GM19328 (cell line): ENCODE data around the gene TLNRD1.

Experiments
- ATAC-seq: cut with Tn5 transposase; IDR thresholded peaks from one replicate; pipeline ENCODE4 v1.9.1; 2021; ENCODE audit warnings: mild to moderate bottlenecking, moderate library complexity; ENCODE audit not compliant: unreplicated experiment

Gene TLNRD1

GRCh38 chr15:80976851-80977250 is 23.9 kb upstream of the TLNRD1 start:
- no peak for ATAC-seq

- no peak for ATAC-seq
These were observed 23.1 kb upstream of the TLNRD1 start for GRCh38 chr15:80977627-80978036.

DNA sequence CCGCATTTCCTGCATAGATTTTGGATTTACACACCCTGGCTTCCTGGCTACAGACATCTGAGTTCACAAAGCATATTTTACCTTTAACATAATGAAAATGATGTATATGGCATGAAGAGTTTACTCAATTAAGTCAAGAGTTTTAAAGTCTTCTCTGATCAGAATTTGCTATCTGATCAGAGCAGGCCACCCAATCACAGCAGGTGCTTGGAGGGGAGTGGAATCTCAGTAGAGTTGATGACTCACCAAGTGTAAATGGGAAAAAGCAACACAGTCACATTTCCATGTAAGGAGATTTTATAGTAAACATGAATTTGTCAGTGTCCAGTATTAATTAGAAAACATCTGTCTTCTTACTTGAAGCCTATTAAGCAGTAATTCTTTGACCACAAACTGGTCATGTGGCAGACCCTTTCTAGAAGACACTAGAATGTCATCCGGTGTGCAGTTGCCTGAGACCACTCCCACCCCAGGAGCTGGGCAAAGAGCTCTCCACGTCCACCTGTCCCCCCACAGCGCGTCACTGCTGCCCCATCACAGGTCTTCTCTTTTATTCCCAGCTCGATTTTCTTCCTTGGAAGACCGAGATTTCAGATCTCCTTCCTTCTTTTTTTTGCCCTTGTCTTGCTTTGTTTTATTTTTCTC is 21.9 kb upstream of the TLNRD1 start:
- ATAC-seq: no peak

DNA sequence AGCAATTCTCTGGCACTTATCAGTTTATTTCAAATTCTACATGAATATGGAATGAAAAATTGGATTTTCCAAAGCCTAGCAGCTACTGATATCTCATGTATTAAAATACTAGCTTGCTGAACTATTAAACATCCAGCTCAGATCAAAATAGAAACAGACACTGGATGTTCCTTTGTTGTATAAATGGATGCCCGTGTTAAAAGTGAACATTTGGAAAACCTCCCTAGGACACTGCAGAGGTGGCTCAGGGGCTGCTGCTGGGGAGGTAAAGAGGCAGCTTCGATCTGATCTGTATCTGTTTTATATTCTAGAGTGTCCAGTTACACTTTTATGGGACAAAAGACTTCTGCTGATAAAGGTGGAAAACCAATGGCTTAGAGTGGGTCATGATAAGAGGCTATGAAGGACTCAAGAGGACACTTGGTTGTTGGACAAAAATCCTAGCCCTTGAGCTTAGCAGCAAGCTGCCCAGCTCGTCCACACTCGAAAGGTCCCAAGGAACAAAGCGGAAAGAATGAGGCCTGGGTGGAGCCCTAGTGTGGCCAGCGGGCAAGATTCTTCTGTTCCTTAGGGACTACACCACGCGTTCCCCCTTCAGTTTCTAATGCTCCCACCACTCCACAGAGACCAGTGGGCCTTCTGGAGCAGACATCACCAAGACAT is 21.1 kb upstream of the TLNRD1 start:
- no peak for ATAC-seq

GRCh38 chr15:80982205-80982604 is 18.5 kb upstream of the TLNRD1 start:
- ATAC-seq: no peak

DNA sequence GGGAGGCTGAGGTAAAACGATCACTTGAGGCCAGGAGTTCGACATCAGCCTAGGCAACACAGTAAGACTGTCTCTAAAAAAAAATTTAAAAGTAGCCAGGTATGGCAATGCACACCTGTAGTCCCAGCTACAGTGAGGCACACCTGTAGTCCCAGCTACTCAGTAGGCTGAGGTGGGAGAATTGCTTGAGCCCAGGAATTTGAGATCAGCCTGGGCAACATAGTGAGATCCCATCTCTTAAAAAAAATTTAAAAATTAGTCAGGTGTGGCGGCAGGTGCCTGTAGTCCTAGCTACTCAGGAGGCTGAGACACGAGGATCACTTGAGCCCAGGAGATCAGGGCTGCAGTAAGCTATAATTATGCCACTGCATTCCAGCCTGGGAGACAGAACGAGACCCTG is 17.9 kb upstream of the TLNRD1 start:
- no peak for ATAC-seq

DNA sequence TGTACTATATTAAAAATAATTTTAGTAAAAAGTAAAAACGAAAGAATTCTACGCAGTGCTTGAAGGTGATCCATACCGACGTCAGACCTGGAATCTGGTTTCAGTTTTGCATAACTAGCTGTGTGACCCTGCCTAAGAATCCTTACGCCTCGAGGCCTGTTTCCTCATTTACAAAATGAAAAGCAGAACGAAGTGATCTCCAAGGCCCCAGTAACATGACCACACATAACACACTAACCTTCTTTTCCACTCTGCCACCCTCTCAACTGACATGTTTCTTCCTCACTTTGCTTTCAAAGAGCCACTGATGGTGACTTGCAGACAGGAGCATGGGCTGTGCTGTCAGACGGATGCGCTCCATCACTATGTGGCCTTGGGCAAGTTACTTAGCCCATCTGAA is 15.9 kb upstream of the TLNRD1 start:
- no peak for ATAC-seq

DNA sequence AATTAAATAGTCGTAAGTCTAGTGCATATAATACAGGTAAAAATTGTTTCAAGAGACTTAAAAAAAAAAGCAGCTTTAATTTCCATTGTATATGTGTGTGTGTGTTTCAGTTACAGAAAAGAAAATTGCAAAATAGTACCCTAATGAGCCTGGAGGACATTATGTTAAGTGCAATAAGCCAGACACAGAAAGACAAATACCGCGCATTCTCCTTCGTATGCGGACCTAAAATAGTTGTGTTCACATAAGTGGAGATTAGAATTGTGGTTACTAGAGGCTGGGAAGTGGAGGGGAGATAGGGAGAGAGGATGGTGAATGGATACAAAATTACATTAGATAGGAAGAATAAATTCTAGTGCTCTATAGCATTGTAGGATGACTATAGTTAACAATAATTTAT is 14.7 kb upstream of the TLNRD1 start:
- no peak for ATAC-seq

- no peak for ATAC-seq
These were observed 14.2 kb upstream of the TLNRD1 start for GRCh38 chr15:80986487-80986886.

DNA sequence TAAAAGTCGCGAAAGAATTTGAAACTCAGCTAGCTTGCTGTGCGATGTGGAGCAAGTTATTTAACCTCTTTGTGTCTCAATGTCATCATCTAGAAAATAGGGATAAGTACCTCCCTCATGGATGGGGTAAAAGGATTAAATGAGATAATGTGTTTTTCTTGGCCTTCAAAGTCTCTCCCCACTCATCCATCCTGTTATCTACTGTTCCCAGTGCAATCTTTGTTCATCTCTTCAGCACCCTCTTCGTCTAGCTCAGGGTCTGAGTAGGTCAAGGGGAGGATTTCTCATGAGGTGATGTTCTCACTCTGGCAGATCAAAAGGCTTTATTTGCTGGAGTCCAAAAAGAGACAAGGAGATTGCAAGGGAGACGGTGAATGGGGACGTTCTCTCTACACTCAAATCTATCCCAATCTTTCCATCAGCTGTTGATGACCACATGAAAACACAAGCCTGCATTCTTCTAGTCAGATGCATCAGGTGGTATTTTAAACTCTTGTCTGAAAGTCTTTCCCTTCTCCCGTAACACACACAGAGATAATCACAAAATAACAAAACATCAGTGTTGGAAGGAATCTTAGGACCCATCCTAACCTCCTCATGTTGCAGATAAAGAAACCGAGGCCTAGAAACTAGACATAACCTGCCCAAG is 12.5 kb upstream of the TLNRD1 start:
- no peak for ATAC-seq

DNA sequence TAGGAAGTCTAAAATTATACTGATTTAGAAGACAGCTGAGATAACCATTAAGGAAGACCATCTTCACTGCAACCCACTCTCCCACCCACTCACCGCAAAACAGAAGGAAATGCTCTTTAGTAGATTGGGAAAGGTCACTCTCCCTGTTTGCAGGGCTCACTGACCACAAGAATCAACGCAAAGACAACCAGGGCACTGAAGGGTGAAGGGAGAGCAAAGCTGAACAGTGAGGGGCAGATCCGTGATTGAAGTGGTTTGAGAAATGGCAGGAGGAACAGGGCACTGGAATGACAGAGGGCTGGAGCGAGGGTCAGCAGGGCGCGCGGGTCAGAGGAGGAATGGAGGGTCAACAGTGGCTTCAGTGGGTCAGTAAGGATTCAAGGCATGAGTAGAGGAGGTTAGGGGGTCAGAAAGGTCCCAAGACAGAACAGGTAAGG is 11.6 kb upstream of the TLNRD1 start:
- ATAC-seq: no peak

- ATAC-seq: peak; percentile 93
These were observed 10.9 kb upstream of the TLNRD1 start, which contains the start of gene MESD for GRCh38 chr15:80989518-80990478. MESD (minus strand) TSS chr15:80989819; CDS start chr15:80989791, 28 bp downstream.

DNA sequence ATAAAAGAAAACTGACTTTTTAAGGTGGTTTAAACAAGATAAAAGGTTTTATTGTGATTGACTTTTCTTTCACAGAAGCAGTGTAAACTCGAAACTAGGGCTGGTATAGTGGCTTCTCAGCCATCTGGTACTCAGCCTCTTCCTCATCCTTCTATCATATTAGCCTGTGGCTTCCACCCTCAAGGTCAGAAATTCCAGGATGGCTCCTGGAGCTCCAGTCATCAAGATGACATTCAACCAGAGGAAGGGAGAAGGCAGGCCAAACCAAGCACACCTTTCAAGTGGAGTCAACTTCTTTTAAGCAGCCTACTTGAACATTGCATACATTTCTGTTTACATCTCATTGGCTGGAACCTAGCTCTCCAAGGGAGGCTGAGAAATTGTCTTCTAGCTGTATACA is 9.8 kb upstream of the TLNRD1 start:
- no peak for ATAC-seq

DNA sequence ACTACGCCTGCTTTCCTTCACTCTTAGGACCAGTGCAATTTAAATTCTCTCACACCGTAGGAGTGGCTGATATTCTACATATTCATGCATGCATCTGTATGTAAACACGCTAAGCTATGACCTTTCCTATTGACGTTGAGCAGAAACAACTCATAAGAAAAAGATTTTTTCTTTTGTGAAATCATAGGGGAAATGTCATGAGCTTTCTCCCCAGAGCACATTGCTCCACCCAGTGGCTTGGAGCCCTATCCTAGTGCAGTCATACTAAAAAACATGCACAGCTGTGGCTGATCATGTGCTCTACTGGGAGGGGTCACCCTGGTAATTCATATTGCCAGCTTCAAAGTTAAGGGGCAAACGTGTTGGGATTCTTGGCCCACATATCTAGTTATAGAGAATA is 9.3 kb upstream of the TLNRD1 start:
- ATAC-seq: no peak

DNA sequence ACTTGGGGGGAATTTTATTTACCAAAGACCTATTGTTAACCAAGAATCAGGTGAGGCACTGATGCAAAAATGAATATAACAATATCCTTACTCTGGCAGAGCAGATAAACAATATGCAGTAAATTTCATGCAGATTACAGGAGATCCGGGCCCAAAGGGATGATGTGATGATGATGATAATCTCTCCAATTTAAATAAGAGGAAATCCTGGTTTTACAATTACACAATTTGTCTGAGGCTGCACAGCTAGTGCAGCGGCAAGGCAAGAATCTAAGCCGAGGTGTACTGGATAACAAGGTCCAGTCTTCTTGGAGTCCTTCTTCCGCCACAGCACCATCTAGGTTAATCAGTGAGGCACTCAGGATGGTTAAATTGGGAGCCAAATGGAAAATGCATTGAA is 8.7 kb upstream of the TLNRD1 start:
- ATAC-seq: no peak

GRCh38 chr15:80992441-80992840 is 8.3 kb upstream of the TLNRD1 start:
- ATAC-seq: no peak

DNA sequence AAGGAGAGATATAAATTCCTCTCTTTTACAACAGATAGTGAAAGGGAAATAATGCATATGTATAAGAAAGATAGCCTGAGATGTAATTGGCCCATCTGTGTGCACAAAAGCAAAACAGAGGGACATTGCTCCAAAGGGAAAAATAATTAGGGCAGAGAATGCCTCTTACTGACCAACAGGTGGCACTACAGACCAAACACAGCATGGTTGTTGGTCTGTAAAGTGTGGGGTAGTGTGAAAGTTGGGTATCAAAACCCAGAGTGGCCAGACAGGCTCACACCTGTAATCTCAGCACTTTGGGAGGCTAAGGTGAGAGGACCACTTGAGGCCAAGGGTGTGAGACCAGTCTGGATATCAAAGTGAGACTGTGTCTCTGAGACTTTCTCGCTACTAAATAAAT is 4.5 kb upstream of the TLNRD1 start:
- no peak for ATAC-seq

DNA sequence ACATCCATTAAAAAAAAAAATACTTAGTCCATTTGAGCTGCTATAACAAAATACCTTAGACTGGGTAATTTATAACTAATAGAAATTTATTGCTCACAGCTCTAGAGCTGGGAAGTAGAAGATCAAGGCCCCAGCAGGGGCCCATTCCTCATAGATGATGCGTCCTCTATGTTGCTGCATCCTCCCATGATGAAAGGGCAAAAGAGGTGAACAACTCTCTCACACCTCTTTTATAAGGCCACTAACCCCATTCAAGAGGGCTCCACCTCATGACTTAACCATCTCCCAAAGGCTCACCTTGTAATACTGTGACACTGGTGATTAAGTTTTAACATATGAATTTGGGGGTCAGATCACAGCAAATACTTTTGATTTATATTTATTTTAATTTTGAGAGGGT is 3.0 kb upstream of the TLNRD1 start:
- no peak for ATAC-seq

GRCh38 chr15:80998251-80998650 is 2.5 kb upstream of the TLNRD1 start:
- no peak for ATAC-seq

DNA sequence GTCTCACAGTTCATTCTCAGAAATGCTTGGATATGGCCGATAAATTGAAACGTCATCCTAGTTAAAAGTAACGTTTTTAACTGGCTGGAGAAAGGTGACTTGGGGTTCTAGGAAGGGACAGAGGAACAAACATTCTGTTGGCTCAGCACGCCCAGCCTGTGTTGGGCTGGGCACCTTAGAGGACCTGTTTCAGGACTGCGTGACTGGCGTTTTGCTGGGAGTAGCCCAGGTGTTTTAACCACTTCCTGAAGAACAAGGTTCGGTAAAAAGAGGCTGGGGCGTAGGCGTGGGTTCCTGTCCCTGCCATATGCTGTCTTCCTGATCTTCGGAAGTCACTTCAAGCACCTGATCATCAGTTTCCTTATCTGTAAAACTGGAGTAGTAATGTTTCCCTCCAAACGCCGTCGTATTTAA is 1.1 kb upstream of the TLNRD1 start:
- ATAC-seq: no peak

DNA sequence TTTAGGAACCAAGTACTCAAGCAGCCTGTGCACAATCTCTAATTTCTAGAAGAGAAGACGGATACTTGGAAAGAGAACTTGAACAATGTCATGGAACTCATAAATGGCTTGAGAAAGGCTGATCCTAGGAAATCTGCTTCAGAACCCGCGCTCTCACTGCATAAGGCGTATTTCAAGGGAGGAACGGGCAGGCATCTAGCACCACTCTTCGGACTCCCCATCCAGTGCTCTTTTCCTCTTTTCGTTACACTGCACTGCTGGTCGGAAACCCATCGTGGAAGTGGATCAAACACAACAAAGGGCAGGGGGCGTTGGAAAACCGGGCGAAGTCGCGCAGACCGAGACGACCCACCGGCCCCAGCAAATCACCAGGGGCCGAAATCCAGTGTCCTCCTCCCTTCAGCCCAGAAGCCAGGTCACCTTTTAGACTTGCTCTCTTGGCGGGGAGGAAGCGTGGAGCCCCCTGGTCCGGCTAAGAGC is 539 bp upstream of the TLNRD1 start:
- no peak for ATAC-seq
